DOHH2 (cell line): ENCODE results near the gene ASPSCR1.

ENCODE experiments used
- CTCF ChIP-seq: fragments of 200-600 bp; sonication (generic); IDR thresholded peaks from one replicate; pipeline ENCODE4 v1.5.1; 2014; ENCODE audit warnings: antibody characterized with exemption, mild to moderate bottlenecking, low read depth, low read length; ENCODE audit not compliant: poor library complexity, severe bottlenecking
- EZH2phosphoT487 ChIP-seq: fragments of 200-600 bp; sonication (generic); IDR thresholded peaks from 2 replicates; pipeline ENCODE4 v1.6.1; 2017; ENCODE audit warnings: borderline replicate concordance, mild to moderate bottlenecking, antibody characterized with exemption, low read length, moderate library complexity, mixed read lengths

- TF ChIP-seq CTCF (no peak), EZH2phosphoT487 (no peak)
Observed at GRCh38 chr17:82014971-82015310, 37.5 kb downstream of the ASPSCR1 start.
